Left lobe of liver (tissue), 2 donors: ENCODE measurements around the gene ZDHHC11B. TPM values are rescaled to one million over a fixed set of nuclear protein-coding genes. Genes with fewer than 3 reads are reported as not detected.
"Not testable (repeated sequence)": the region's sequence is repeated elsewhere in the genome, so short reads cannot be mapped to it uniquely, and the experiment has no call there.

Experiments
- ATAC-seq: fragments of 200-7000 bp; cut with Tn5 transposase; one replicate; pipeline ENCODE4 v1.9.1; 2020; ENCODE audit warnings: mild to moderate bottlenecking, moderate library complexity
- DNase-seq: peaks from one replicate; pipeline ENCODE4 v3.0.0-alpha.2; 2020; ENCODE audit warnings: low spot score
- total RNA-seq: library from RNA; stranded (reverse); gene quantifications from one replicate; pipeline ENCODE4 v1.2.1, GENCODE V29; 2021
- donor health status: DM: no; HTN: no; CAD: no; lungs with moderate emphysema.
- donor health status: DM: no; HTN: yes; CAD: no.

The ZDHHC11B gene
- total RNA-seq, 1 donor from 2014 or later = 6.1 TPM

DNA sequence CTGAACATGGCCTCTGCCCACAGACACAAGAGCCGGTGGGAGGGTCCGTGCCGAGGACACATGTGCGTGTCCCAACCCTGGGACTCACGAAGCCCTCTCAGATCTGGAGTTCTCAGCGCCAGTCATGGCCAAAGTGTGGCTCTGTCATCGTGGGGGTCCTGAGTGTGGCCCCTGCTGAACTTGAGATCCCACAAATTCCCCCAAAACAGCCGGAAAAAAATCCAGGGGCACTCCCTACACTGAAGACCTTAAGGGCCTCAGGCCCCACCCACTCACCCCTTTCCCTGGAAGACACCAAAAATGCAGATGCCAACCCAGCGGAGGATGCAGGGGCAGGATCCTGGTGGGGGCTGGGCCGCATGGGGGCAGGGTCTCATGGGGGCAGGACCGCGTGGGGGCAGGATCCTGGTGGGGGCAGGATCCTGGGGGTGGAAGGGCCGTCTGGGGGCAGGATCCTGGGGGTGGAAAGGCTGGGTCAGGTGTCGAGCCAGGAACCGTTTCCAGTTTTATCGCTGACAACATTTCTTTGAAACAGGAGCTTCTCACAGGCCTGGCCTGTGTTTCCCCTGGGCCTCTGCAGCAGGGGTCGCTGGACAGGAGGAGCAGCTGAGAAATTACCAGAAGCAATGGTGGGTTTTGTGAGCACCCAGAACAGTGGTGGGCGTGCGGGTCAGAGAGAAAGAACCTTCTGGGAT is 13.3 kb downstream of the ZDHHC11B start:
- not testable (repeated sequence) for ATAC-seq, DNase-seq

- DNase-seq (peak; percentile 37), ATAC-seq (peak; percentile 8)
These were observed 13.9 kb downstream of the ZDHHC11B start for GRCh38 chr5:770585-770984.

DNA sequence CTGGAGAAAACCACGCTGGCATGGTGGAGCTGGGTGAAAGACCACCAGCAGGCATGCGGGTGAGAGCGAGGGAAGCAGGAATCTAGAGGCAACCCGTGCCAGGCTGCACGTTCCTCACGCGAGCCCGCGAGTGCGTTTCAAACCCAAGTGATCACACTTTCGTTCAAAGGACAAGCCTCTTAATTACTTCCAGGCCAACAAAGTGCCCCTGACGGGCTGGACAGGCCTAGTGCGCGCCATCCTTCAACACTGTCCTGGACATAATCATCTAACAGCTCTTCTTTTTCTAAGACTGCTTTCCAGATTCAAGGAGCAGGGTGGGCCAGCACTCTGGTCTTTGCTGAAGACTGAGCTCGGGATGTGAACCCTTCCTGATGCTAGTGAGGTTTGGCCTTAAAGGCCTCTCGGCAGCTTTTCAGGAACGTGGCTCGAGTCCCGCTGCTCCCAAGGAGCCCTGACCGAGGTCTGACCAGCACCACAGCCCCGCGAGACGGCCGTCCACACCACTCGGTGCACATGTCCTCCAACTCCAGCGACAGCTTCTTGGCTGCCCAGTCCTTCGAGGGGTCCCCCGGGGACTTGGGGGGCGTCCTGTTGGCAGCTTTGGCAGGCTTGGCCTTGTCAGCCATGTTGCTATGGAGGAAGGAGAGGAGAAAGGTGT is 14.9 kb downstream of the ZDHHC11B start:
- not testable (repeated sequence) for ATAC-seq

GRCh38 chr5:766666-767431 is 17.7 kb downstream of the ZDHHC11B start:
- ATAC-seq = no peak
- DNase-seq = peak; percentile 44

More for the DNA sequence above, 14.9 kb downstream of the ZDHHC11B start:
- DNase-seq = peak; percentile 42

GRCh38 chr5:765948-766631 is 18.4 kb downstream of the ZDHHC11B start:
- ATAC-seq (no peak), DNase-seq (peak; percentile 43)

GRCh38 chr5:763998-764781 is 20.3 kb downstream of the ZDHHC11B start:
- DNase-seq (peak; percentile 43), ATAC-seq (no peak)

GRCh38 chr5:763397-763796 is 21.1 kb downstream of the ZDHHC11B start:
- DNase-seq (no peak), ATAC-seq (no peak)

- DNase-seq, ATAC-seq: not testable (repeated sequence)
These were observed 21.5 kb downstream of the ZDHHC11B start for GRCh38 chr5:762996-763395.

- no peak for ATAC-seq
- no peak for DNase-seq
These were observed 22.4 kb downstream of the ZDHHC11B start for GRCh38 chr5:761854-762710.

DNA sequence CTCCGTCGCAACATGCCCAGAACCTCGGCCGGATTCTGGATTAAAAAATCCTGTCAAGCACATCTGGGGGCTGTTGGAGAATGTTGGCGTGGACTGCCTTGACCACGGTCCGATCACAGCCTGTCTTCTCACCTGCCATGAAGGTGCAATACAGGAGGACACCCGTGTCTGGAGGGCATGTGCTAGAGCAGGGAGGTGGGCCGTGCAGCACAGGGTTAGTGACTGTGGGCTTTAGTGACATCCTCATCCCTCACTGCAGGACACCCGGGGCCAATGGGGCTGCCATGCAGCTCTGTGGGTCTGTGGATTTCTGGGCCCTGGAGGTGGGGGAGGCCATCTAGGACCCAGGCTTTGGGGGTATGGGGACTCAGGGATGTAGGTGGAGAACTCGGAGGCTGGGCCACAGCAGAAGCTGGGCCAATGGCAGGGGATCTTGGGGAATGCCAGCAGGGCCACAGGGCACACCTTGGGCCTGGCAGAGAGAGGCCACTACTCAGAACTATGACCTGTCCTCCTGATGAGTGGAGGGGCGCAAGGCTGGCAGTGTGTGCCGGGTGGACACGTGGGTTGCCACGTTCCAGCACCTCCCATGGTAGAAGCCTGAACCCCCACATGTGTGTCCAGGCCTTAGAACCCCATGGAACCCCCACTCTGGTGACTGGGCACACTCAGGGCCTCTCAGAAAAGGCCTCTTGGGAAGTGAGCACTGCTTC is 23.3 kb downstream of the ZDHHC11B start:
- no peak for ATAC-seq
- DNase-seq = no peak

- DNase-seq (no peak), ATAC-seq (no peak)
These were observed 24.0 kb downstream of the ZDHHC11B start for GRCh38 chr5:760363-761058.

DNA sequence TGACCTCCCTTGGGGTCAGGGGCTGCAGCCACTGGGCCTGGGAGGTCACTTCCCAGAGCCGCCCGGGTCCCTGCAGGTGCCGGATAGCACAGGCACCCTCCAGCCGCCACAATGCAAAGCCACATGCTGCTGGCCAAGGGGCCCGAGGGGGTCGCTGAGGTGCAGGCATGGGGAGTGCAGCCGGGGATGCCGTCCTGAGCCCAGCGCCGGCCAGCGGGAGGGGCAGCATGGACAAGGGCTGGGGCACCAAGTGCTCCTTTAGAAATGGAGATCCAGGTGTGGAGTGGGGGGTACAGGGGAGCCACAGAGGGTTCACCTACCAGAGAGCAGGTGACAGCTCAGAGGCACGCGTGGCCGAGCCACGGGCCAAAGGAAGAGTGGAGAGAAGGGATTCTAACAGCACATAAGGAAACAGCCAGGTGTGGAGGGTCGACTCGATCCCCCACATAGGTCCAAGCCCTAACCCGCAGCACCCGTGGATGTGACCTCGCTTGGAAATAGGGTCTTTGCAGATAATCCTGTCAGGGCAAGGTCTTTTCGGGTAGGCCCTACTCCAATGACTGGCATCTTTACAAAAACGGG is 24.7 kb downstream of the ZDHHC11B start:
- ATAC-seq = no peak
- DNase-seq = no peak

DNA sequence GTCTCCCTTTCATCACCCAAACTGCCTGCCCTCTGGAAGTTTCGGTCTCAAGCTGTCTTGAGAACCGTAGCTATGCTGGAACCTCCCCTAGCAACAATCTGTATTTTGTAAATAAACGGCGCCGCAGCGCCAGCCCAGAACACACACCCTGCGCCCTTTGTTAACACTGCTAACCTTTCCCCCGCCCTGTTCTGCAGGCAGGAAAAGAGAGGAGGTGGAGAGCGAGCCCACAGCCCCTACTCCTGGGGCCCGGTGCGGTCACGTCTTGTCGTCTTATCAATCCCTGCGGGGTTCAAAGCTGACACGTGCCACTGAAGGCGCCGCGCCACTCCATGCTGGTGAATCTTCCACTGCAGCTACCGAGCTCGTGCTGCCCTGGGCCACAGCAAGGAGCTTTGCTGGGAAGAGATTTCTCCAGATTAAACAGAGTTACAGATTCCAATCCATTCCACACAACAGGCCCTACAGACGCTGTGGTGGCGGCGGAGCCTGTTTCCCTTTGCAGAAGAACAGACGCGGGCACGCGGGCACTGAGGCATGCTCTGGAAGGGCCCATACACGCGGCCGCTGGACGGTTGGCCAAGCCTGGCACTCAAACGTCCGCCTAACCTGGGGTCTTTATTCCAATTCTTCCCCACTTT is 25.3 kb downstream of the ZDHHC11B start:
- peak; percentile 48 for DNase-seq
- ATAC-seq = peak; percentile 61

- no peak for ATAC-seq
- peak; percentile 42 for DNase-seq
These were observed 25.9 kb downstream of the ZDHHC11B start for GRCh38 chr5:758698-759053.

DNA sequence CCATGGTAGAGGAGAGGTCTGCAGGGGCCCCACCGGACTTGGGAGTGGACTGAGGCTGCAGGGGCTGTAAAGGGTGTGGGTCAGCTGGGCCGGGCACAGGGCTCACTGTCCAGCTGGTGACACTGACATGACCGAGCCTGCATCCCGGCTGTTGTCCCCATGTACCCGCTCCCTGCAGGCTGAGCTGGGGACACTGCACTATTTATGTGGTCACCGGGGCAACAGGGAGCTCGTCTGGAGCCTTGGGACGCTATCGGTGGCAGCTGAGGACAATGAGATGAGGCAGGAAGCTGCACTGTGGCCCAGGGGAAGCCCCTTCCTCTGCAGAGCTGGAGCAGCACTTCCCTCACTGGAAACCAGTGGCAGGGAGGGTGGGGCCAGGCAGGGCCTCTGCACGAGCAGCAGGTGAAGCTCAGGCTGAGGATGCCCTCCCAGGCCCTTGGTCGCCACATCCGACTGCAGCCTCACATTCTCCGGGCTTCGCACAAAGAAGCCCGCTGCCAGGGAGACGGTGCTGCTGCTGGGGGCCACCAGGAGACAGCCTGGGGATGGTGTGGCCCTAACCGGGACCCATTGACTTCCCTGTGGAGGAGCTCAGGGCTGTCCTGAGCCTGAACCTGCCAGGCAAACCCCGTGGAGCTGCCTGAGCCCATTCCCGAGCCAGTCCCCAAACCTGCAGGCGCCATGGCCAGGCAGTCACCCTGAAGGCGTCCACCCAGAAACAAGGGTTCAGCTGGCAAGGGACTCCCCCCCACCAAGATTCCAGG is 26.4 kb downstream of the ZDHHC11B start:
- ATAC-seq = peak; percentile 27
- DNase-seq = peak; percentile 45

DNA sequence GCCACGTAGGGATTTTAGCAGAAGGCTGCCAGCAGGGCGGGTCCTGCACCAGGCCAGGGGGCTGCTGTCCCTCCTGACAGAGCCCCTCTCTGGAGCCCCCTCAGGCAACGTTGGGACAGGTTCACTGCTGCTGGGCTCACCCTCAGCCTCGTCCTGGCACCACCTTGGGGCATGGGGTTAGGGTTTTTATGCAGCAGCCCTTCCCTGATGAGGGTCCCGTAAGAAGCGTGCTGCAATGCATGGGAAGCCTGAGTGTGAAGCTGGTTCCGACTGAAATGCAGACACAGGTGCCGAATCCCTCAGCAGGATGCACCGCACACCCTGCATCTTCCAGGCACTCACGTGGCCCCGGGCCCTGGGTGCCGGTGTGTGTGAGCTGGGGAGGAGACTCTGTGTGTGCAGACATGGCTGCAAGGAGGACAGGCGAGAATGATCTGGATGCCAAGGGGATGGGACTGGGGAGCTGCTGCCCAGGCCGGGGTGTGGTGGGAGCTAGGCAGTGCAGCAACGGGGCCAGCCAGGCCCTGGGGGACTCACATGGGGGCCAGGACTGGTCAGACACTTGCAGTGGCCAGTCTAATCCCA is 27.1 kb downstream of the ZDHHC11B start:
- ATAC-seq (no peak), DNase-seq (peak; percentile 45)
